ENCODE measurements around the gene CD52. TPM values are rescaled to one million over a fixed set of nuclear protein-coding genes. Genes with fewer than 3 reads are reported as not detected.

The CD52 gene
- polyA plus RNA-seq, 1 of the 3 experiments (the other 2 are of a cell fraction): not detected

DNA sequence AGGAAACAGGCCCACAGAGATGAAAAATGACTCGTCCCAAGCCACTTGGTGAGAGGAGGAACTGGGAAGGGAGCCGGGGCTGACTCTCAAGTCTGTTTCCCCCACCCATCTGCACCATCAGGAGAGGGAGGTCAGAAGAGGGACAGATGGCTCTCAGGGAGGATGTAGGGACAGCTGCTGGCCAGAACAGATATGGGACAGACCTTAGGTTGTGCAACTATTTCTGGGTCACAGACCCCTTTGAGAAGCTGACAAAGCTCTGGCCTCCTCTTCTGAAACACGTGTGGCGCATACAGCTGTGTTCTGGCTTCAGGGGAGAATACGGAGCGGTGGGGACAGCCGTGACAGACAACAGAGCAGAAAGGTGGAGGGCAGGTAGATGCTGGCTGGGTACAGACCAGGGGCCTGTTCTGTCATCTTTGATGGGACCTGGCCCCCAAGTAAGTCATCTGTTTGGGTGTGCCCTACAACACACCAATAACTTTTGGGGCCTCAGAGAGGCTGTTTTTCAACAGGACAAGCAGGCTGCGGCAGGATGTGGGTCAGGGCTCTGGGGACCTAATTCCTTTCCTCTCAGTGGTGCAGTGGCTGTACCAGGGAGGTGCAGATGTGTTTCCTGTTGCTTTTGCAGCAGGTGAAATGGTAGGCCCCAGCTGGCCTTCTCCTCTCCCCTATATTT, 30.6 kb upstream of the CD52 start (continued):
- TF ChIP-seq TEAD4 (IDR thresholded peaks at IDR 0.05; ENCODE audit: borderline replicate concordance, insufficient read depth) (no peak), TAF1 (IDR thresholded peaks at IDR 0.05; ENCODE audit: borderline replicate concordance, low read depth, low read length) (no peak)

DNA sequence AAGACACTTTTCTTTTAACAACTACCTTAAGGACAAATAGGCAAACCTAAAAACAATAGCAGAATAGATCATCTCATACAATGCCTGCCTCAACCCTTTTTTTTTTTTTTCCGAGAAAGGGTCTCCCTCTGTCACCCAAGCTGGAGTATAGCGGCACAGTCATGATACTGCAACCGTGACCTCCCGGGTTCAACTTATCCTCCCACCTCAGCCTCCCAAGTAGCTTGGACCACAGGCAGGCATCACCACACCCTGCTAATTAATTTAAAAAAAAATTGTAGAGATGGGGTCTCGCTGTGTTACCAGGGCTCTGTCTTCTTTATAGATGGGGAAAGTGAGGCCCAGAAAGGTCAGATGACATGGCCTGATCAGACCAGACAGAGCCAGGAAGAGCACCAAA, 29.9 kb upstream of the CD52 start:
- WGBS (ENCODE audit: low lambda C conversion rate): 97% methylated on average over 5 of the region's 5 CpGs
- H3K9me3 ChIP-seq: no peaks in the 10 kb centered on the region

DNA sequence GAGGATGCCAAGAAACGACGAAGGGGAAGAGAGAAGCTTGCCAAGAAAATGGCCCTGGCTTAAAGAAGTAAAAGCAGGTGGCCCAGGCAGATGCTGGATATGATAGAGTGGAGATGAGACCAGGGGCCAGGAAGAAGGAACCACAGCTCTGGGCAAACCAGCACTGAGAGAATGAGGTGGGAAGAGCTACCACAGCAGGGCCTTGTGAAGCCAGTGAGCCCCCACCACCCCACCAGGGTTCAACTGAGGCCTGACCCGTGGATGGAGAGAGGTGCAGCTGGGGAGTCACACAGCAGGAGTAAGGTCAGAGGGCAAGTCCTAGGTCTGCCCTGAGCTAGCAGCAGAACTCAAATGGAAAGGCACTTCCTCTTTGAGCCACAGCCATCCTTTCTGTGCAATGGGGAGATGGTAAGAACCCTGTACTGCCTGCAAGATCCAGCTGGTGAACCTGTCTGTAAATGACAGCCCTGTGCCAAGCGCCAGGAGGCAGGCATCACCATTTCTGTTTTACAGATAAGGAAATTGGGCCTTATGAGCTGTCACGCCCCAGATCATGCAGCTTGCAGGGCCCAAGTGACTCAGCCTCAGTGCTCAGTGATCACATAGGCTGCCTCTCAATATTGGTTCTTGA, 29.3 kb upstream of the CD52 start:
- 86% methylated on average over 4 of the region's 5 CpGs for WGBS (ENCODE audit: low lambda C conversion rate)
- CTCF ChIA-PET: interaction anchor here (1.0 to 10.7 kb wide), 7 partner anchors 9 to 184 kb away, joined by 3 to 213 read pairs (median 18); partner anchors contain the start of genes CD52, CEP85 and SH3BGRL3
- POLR2A ChIA-PET: interaction anchor here (2.7 kb wide), 1 partner anchor 9 kb away, joined by 10 read pairs; the partner anchor contains the start of gene SH3BGRL3

More for the DNA sequence above, 29.9 kb upstream of the CD52 start:
- no peak for DNase-seq
- H3F3A ChIP-seq (replicated peaks; ENCODE audit: insufficient read depth): peaks cover 19% of the 10 kb centered on the region
- H4K20me1 ChIP-seq (ENCODE audit: insufficient read depth): peaks cover 13% of the 10 kb centered on the region; the same call in 1 of the 2 replicates
- ChIA-PET POLR2A (interaction anchor here (2.7 kb wide), 1 partner anchor 8 kb away, joined by 10 read pairs; the partner anchor contains the start of gene SH3BGRL3), CTCF (interaction anchor here (4.1 to 10.7 kb wide), 5 partner anchors 8 to 75 kb away, joined by 18 to 213 read pairs (median 48); partner anchors contain the start of genes CD52 and SH3BGRL3)
- H3K79me2 ChIP-seq (ENCODE audit: insufficient read depth): peaks cover 17% of the 10 kb centered on the region; the same call in 1 of the 2 replicates
- H3K4me2 ChIP-seq: no peak overlapping the region
- H2AFZ ChIP-seq (ENCODE audit: low read depth): no peak overlapping the region
- H3K9me2 ChIP-seq: no peaks in the 10 kb centered on the region
- peaks cover 0 to 1% of the 10 kb centered on the region in 2 experiments for H3K36me3 ChIP-seq (replicated peaks in 1 of 2; ENCODE audit: control insufficient read depth in 1 of 2, insufficient read depth in 2 of 2, low read length in 1 of 2)
- H3K27me3 ChIP-seq (ENCODE audit: insufficient read depth): no peaks in the 10 kb centered on the region
- H3K4me3 ChIP-seq (ENCODE audit: low read depth in 2 of 2, low read length in 1 of 2): no peak overlapping the region
- no peak for TF ChIP-seq JUND (IDR thresholded peaks at IDR 0.05)
- TF ChIP-seq, protein P1, sequence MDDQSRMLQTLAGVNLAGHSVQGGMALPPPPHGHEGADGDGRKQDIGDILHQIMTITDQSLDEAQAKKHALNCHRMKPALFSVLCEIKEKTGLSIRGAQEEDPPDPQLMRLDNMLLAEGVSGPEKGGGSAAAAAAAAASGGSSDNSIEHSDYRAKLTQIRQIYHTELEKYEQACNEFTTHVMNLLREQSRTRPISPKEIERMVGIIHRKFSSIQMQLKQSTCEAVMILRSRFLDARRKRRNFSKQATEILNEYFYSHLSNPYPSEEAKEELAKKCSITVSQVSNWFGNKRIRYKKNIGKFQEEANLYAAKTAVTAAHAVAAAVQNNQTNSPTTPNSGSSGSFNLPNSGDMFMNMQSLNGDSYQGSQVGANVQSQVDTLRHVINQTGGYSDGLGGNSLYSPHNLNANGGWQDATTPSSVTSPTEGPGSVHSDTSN (IDR thresholded peaks at IDR 0.05): no peak
- TF ChIP-seq RCOR1 (IDR thresholded peaks at IDR 0.05; ENCODE audit: low read length): no peak
- peaks cover 19 to 30% of the 10 kb centered on the region in 2 experiments; a peak in 3 of 4 replicates for H3K4me1 ChIP-seq (ENCODE audit: control insufficient read depth in 1 of 2, insufficient read depth in 2 of 2, low read depth in 1 of 2, low read length in 1 of 2)
- H3K27ac ChIP-seq (ENCODE audit: low read depth in 2 of 2, low read length in 1 of 2): no peak overlapping the region
- no peak overlapping the region for H3K9ac ChIP-seq

More for the DNA sequence above, 29.3 kb upstream of the CD52 start:
- peaks cover 12% of the 10 kb centered on the region; the same call in 1 of the 2 replicates for H4K20me1 ChIP-seq (ENCODE audit: insufficient read depth)
- H2AFZ ChIP-seq (ENCODE audit: low read depth): no peak overlapping the region
- H3K27me3 ChIP-seq (ENCODE audit: insufficient read depth): no peaks in the 10 kb centered on the region
- no peak overlapping the region for H3K9ac ChIP-seq
- no peak overlapping the region for H3K4me2 ChIP-seq
- H3K79me2 ChIP-seq (ENCODE audit: insufficient read depth): peaks cover 11% of the 10 kb centered on the region; the same call in 1 of the 2 replicates
- H3K27ac ChIP-seq (ENCODE audit: low read depth in 2 of 2, low read length in 1 of 2): no peak overlapping the region; a peak in 1 of 4 replicates
- no peak for TF ChIP-seq MXI1 (IDR thresholded peaks at IDR 0.05; ENCODE audit: low read depth, low read length)
- TF ChIP-seq SIN3A (IDR thresholded peaks at IDR 0.05; ENCODE audit: borderline replicate concordance, low read depth, low read length): no peak
- TF ChIP-seq, protein P2, sequence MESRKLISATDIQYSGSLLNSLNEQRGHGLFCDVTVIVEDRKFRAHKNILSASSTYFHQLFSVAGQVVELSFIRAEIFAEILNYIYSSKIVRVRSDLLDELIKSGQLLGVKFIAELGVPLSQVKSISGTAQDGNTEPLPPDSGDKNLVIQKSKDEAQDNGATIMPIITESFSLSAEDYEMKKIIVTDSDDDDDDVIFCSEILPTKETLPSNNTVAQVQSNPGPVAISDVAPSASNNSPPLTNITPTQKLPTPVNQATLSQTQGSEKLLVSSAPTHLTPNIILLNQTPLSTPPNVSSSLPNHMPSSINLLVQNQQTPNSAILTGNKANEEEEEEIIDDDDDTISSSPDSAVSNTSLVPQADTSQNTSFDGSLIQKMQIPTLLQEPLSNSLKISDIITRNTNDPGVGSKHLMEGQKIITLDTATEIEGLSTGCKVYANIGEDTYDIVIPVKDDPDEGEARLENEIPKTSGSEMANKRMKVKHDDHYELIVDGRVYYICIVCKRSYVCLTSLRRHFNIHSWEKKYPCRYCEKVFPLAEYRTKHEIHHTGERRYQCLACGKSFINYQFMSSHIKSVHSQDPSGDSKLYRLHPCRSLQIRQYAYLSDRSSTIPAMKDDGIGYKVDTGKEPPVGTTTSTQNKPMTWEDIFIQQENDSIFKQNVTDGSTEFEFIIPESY (IDR thresholded peaks at IDR 0.05; ENCODE audit: borderline replicate concordance, low read depth): no peak
- no peak for TF ChIP-seq EZH2phosphoT487 (IDR thresholded peaks at IDR 0.05; ENCODE audit: borderline replicate concordance, low read depth)
- no peak for TF ChIP-seq NFIC (IDR thresholded peaks at IDR 0.05; ENCODE audit: borderline replicate concordance)
- peaks cover 13% of the 10 kb centered on the region for H3F3A ChIP-seq (replicated peaks; ENCODE audit: insufficient read depth)
- no peaks in the 10 kb centered on the region for H3K36me3 ChIP-seq (replicated peaks in 1 of 2; ENCODE audit: control insufficient read depth in 1 of 2, insufficient read depth in 2 of 2, low read length in 1 of 2)
- H3K4me3 ChIP-seq (ENCODE audit: low read depth in 2 of 2, low read length in 1 of 2): no peak overlapping the region
- no peak for DNase-seq
- H3K9me2 ChIP-seq: no peaks in the 10 kb centered on the region
- no peaks in the 10 kb centered on the region for H3K9me3 ChIP-seq
- peaks cover 18 to 30% of the 10 kb centered on the region in 2 experiments; a peak in 3 of 4 replicates for H3K4me1 ChIP-seq (ENCODE audit: control insufficient read depth in 1 of 2, insufficient read depth in 2 of 2, low read depth in 1 of 2, low read length in 1 of 2)
